ENCODE data around the gene OR2A7.
"Not testable (repeated sequence)": the region's sequence is repeated elsewhere in the genome, so short reads cannot be mapped to it uniquely, and the experiment has no call there.

OR2A7 gene

GRCh38 chr7:144264692-144265091, at the start of gene OR2A7:
OR2A7 (minus strand) TSS chr7:144264792; CDS start chr7:144259628, 5,164 bp downstream.
- DNase-seq (ENCODE audit: low read depth), result not testable (repeated sequence)

GRCh38 chr7:144311872-144312469, 47.4 kb upstream of the OR2A7 start, which contains the start of gene OR2A1:
OR2A1 (plus strand) TSS chr7:144312419; CDS start chr7:144318125, 5,706 bp downstream.
- not testable (repeated sequence) for DNase-seq (ENCODE audit: low read depth)

GRCh38 chr7:144311218-144311617, 46.6 kb upstream of the OR2A7 start:
- not testable (repeated sequence) for DNase-seq (ENCODE audit: low read depth)

GRCh38 chr7:144309702-144310101, 45.1 kb upstream of the OR2A7 start:
- not testable (repeated sequence) for DNase-seq (ENCODE audit: low read depth)

- DNase-seq (ENCODE audit: low read depth), result not testable (repeated sequence)
Measured at GRCh38 chr7:144305156-144305555, 40.6 kb upstream of the OR2A7 start.

GRCh38 chr7:144303607-144304006, 39.0 kb upstream of the OR2A7 start:
- not testable (repeated sequence) for DNase-seq (ENCODE audit: low read depth)

- not testable (repeated sequence) for DNase-seq (ENCODE audit: low read depth)
Measured at GRCh38 chr7:144302578-144303303, 38.1 kb upstream of the OR2A7 start.

- not testable (repeated sequence) for DNase-seq (ENCODE audit: low read depth)
Measured at GRCh38 chr7:144293794-144294499, 29.4 kb upstream of the OR2A7 start.

- DNase-seq (ENCODE audit: low read depth), result not testable (repeated sequence)
Measured at GRCh38 chr7:144292384-144293161, 28.0 kb upstream of the OR2A7 start.

GRCh38 chr7:144291607-144292006, 27.0 kb upstream of the OR2A7 start:
- DNase-seq (ENCODE audit: low read depth), result not testable (repeated sequence)

- not testable (repeated sequence) for DNase-seq (ENCODE audit: low read depth)
Measured at GRCh38 chr7:144287171-144287784, 22.7 kb upstream of the OR2A7 start.

- not testable (repeated sequence) for DNase-seq (ENCODE audit: low read depth)
Measured at GRCh38 chr7:144283716-144284115, 19.1 kb upstream of the OR2A7 start.

GRCh38 chr7:144282490-144282889, 17.9 kb upstream of the OR2A7 start:
- not testable (repeated sequence) for DNase-seq (ENCODE audit: low read depth)

GRCh38 chr7:144281981-144282380, 17.4 kb upstream of the OR2A7 start:
- not testable (repeated sequence) for DNase-seq (ENCODE audit: low read depth)

GRCh38 chr7:144280010-144280409, 15.4 kb upstream of the OR2A7 start:
- DNase-seq (ENCODE audit: low read depth), result not testable (repeated sequence)

- DNase-seq (ENCODE audit: low read depth), result not testable (repeated sequence)
Measured at GRCh38 chr7:144275281-144275680, 10.7 kb upstream of the OR2A7 start.

GRCh38 chr7:144269188-144269587, 4.6 kb upstream of the OR2A7 start, which contains the start of gene CTAGE8:
CTAGE8 (minus strand) TSS chr7:144269288; CDS start chr7:144269250, 38 bp downstream.
- not testable (repeated sequence) for DNase-seq (ENCODE audit: low read depth)

- not testable (repeated sequence) for DNase-seq (ENCODE audit: low read depth)
Measured at GRCh38 chr7:144262128-144262527, 2.5 kb downstream of the OR2A7 start.

GRCh38 chr7:144259067-144259466, 5.5 kb downstream of the OR2A7 start:
- not testable (repeated sequence) for DNase-seq (ENCODE audit: low read depth)

- no peak for DNase-seq (ENCODE audit: low read depth)
Measured at GRCh38 chr7:144256112-144256511, 8.5 kb downstream of the OR2A7 start.

- no peak for DNase-seq (ENCODE audit: low read depth)
Measured at GRCh38 chr7:144255471-144255897, 9.1 kb downstream of the OR2A7 start.

Data from non-pigmented ciliary epithelial cell (primary cell).